ENCODE measurements around the gene AFF1. TPM values are rescaled to one million over a fixed set of nuclear protein-coding genes. Genes with fewer than 3 reads are reported as not detected.

The AFF1 gene
- polyA plus RNA-seq, 10 donors: 15.5 to 31.3 (median 22.0) TPM

Other genes starting within 250 kb of the AFF1 start
- under 1 TPM in 7 of 10 donors, not detected in 3; 0.11 to 0.33 (median 0.19) TPM for gene SLC10A6, start 85.6 kb upstream of the AFF1 start, polyA plus RNA-seq (ENCODE audit: insufficient read length in 10 of 10)
- 1 to 10 TPM in 1 of 10 donors, under 1 TPM in 6, not detected in 3; 0.35 to 1.0 (median 0.43) TPM for gene C4orf36, start 42.6 kb upstream of the AFF1 start, polyA plus RNA-seq (ENCODE audit: insufficient read length in 10 of 10)